ENCODE measurements around the gene TAS2R8.
"Not testable (repeated sequence)": the region's sequence is repeated elsewhere in the genome, so short reads cannot be mapped to it uniquely, and the experiment has no call there.

Gene TAS2R8

GRCh38 chr12:10824957-10825356, 17.9 kb upstream of the TAS2R8 start:
- no peak overlapping the region for H3K4me3 ChIP-seq (ENCODE audit: insufficient read depth, low read depth, low read length)
- H3K27ac ChIP-seq (ENCODE audit: insufficient read depth, low read depth, low read length, poor library complexity, severe bottlenecking), result no peak overlapping the region
- H3K27me3 ChIP-seq (ENCODE audit: control insufficient read depth, insufficient read depth, low read length, poor library complexity, severe bottlenecking), result no peaks in the 10 kb centered on the region
- 93 to 94% methylated on average over 3 of the region's 3 CpGs for WGBS, 2 experiments
- no peaks in the 10 kb centered on the region for H3K9me3 ChIP-seq (ENCODE audit: control insufficient read depth, low read length)
- H3K36me3 ChIP-seq (ENCODE audit: control insufficient read depth, insufficient read depth, low read length), result no peaks in the 10 kb centered on the region
- H3K4me1 ChIP-seq (ENCODE audit: control insufficient read depth, insufficient read depth, low read length), result no peaks in the 10 kb centered on the region

DNA sequence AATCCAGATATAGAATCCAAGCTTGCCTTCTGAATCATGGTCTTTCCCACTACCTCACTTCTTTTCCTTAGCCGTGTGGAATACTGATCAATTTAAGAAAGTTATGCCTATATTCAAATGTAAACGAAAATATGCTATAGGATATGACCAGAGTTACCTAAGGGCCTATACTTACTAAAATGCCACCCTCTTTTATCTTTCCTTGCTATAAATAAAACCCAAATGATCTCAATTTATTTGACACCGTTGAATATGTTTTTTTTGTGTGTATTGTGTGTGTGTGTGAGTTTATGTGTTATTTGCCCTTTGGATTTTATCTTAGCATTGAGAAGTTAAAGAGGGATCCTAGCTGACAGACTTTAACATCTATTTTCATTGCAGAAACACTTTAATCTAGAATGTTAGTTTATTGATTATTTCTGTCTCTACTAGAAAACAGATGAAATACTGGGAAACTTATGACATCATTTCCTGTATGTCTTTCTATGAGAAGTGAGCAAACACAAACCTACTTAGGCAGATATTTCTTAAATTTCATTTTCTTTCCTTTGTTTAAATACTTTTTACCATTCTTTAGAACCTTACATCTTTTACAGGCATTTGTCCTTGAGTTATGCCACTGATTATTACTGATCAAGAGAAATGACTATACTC, 4.9 kb upstream of the TAS2R8 start:
- no peaks in the 10 kb centered on the region for H3K4me1 ChIP-seq (ENCODE audit: control insufficient read depth, insufficient read depth, low read length)
- H3K4me3 ChIP-seq (ENCODE audit: insufficient read depth, low read depth, low read length), result no peak overlapping the region
- WGBS, 2 experiments, result 88 to 100% methylated on average over 1 to 2 of the region's 3 CpGs
- H3K27ac ChIP-seq (ENCODE audit: insufficient read depth, low read depth, low read length, poor library complexity, severe bottlenecking), result no peak overlapping the region
- H3K27me3 ChIP-seq (ENCODE audit: control insufficient read depth, insufficient read depth, low read length, poor library complexity, severe bottlenecking), result no peaks in the 10 kb centered on the region
- H3K36me3 ChIP-seq (ENCODE audit: control insufficient read depth, insufficient read depth, low read length), result no peaks in the 10 kb centered on the region
- no peaks in the 10 kb centered on the region for H3K9me3 ChIP-seq (ENCODE audit: control insufficient read depth, low read length)

DNA sequence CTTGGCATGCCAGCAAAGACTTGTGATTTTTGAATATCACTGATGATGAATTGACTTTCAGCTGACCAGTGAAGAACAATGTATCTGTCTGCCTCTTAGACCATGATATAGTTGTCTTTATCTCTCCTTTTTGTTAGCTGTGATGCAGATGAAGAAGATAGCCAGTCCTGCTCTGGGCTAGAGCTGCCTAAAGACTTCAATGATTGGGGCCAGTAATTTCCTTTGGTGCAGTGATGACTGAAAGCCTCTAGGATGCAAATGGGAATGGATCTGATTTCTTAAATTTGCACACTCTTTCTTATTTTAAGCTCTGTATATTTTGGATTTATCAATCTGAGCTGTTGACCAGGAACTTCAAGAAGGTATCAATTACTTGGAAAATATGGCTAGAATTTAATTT, 3.0 kb upstream of the TAS2R8 start, which contains the start of gene TAS2R9:
TAS2R9 (minus strand) TSS at position 101 of the 400 bp plus-strand sequence; CDS start at position 8, 93 bp downstream.
- Histone ChIP-seq H3K27me3 (ENCODE audit: control insufficient read depth, insufficient read depth, low read length, poor library complexity, severe bottlenecking) (no peaks in the 10 kb centered on the region), H3K9me3 (ENCODE audit: control insufficient read depth, low read length) (no peaks in the 10 kb centered on the region), H3K36me3 (ENCODE audit: control insufficient read depth, insufficient read depth, low read length) (no peaks in the 10 kb centered on the region), H3K27ac (ENCODE audit: insufficient read depth, low read depth, low read length, poor library complexity, severe bottlenecking) (no peak within 1 kb of the TSS), H3K4me1 (ENCODE audit: control insufficient read depth, insufficient read depth, low read length) (no peaks in the 10 kb centered on the region), H3K4me3 (ENCODE audit: insufficient read depth, low read depth, low read length) (no peak within 1 kb of the TSS)

DNA sequence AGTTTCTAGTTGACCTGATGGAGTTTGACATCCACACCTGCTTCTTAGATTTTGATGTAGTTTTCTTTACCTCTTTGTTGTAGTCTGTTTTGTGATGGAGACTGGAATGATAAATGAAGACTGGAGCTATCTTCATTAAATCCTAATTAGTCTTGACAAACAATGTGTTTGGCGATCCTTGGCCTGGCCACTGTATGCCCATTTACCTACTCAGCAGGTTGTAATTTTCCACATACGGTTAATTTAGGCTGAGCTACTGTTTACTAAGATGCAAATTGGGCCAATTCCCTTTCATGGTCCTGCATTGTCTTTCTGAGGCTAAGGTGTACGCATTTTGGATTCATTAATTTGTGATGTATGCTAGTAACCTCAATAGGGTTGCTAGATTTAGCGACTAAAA, 4.5 kb downstream of the TAS2R8 start, which contains the start of gene TAS2R7:
TAS2R7 (minus strand) TSS at position 41 of the 400 bp plus-strand sequence. CDS start 57 bp downstream, outside the sequence.
- 66 to 68% methylated on average over 4 of the region's 4 CpGs for WGBS, 2 experiments
- Histone ChIP-seq H3K36me3 (ENCODE audit: control insufficient read depth, insufficient read depth, low read length) (no peaks in the 10 kb centered on the region), H3K4me3 (ENCODE audit: insufficient read depth, low read depth, low read length) (no peak within 1 kb of the TSS), H3K4me1 (ENCODE audit: control insufficient read depth, insufficient read depth, low read length) (peaks cover 8% of the 10 kb centered on the region), H3K27ac (ENCODE audit: insufficient read depth, low read depth, low read length, poor library complexity, severe bottlenecking) (no peak within 1 kb of the TSS), H3K9me3 (ENCODE audit: control insufficient read depth, low read length) (no peaks in the 10 kb centered on the region), H3K27me3 (ENCODE audit: control insufficient read depth, insufficient read depth, low read length, poor library complexity, severe bottlenecking) (no peaks in the 10 kb centered on the region)

DNA sequence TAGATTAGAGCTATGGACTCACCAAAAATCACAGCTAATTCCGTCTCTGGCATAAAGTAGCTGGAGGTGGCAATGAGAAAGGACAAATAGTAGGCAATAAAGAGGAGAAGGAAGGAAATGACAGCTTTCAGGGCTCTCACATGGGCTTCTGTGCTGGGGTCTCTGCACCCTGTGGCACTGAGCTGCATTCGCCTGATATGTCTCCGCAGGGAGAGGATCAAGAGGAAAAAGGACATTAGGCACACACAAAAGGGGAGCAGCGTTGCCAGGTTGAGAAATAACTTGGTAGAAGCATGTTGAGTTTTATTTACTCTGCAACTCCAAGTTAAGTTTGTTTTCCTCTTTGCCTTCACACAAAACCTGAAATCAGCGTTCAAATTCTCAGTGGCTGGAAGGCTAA, 5.3 kb downstream of the TAS2R8 start:
- H3K36me3 ChIP-seq (ENCODE audit: control insufficient read depth, insufficient read depth, low read length), result no peaks in the 10 kb centered on the region
- no peaks in the 10 kb centered on the region for H3K27me3 ChIP-seq (ENCODE audit: control insufficient read depth, insufficient read depth, low read length, poor library complexity, severe bottlenecking)
- no peaks in the 10 kb centered on the region for H3K9me3 ChIP-seq (ENCODE audit: control insufficient read depth, low read length)
- WGBS, 2 experiments, result 55 to 61% methylated on average over 5 of the region's 5 CpGs
- H3K4me1 ChIP-seq (ENCODE audit: control insufficient read depth, insufficient read depth, low read length), result peaks cover 8% of the 10 kb centered on the region
- no peak overlapping the region for H3K27ac ChIP-seq (ENCODE audit: insufficient read depth, low read depth, low read length, poor library complexity, severe bottlenecking)
- H3K4me3 ChIP-seq (ENCODE audit: insufficient read depth, low read depth, low read length), result no peak overlapping the region

GRCh38 chr12:10794222-10794621, 12.9 kb downstream of the TAS2R8 start:
- Histone ChIP-seq H3K36me3 (ENCODE audit: control insufficient read depth, insufficient read depth, low read length) (no peaks in the 10 kb centered on the region), H3K4me1 (ENCODE audit: control insufficient read depth, insufficient read depth, low read length) (no peaks in the 10 kb centered on the region)
- 78 to 86% methylated on average over 2 of the region's 2 CpGs for WGBS, 2 experiments

DNA sequence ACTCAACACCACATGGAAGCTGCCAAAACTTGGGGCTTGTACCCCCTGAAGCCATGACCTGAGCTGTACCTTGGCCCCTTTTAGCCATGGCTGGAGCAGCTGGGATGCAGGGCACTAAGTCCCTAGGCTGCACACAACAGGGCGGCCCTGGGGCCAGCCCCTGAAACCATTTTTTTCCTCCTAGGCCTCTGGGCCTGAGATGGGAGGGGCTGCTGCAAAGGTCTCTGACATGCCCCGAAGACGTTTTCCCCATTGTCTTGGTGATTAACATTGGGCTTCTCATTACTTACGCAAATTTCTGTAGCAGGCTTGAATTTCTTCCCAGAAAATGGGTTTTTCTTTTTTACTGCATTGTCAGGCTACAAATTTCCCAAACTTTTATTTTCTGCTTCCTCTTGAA, 15.3 kb downstream of the TAS2R8 start:
- H3K27me3 ChIP-seq (ENCODE audit: control insufficient read depth, insufficient read depth, low read length, poor library complexity, severe bottlenecking); H3K4me3 ChIP-seq (ENCODE audit: insufficient read depth, low read depth, low read length); H3K4me1 ChIP-seq (ENCODE audit: control insufficient read depth, insufficient read depth, low read length); H3K9me3 ChIP-seq (ENCODE audit: control insufficient read depth, low read length); H3K36me3 ChIP-seq (ENCODE audit: control insufficient read depth, insufficient read depth, low read length); H3K27ac ChIP-seq (ENCODE audit: insufficient read depth, low read depth, low read length, poor library complexity, severe bottlenecking): not testable (repeated sequence)
- WGBS, 2 experiments, result 85 to 88% methylated on average over 4 of the region's 4 CpGs

More at GRCh38 chr12:10794222-10794621, 12.9 kb downstream of the TAS2R8 start:
- no peak overlapping the region for H3K27ac ChIP-seq (ENCODE audit: insufficient read depth, low read depth, low read length, poor library complexity, severe bottlenecking)
- no peaks in the 10 kb centered on the region for H3K27me3 ChIP-seq (ENCODE audit: control insufficient read depth, insufficient read depth, low read length, poor library complexity, severe bottlenecking)
- H3K4me3 ChIP-seq (ENCODE audit: insufficient read depth, low read depth, low read length), result no peak overlapping the region
- no peaks in the 10 kb centered on the region for H3K9me3 ChIP-seq (ENCODE audit: control insufficient read depth, low read length)

DNA sequence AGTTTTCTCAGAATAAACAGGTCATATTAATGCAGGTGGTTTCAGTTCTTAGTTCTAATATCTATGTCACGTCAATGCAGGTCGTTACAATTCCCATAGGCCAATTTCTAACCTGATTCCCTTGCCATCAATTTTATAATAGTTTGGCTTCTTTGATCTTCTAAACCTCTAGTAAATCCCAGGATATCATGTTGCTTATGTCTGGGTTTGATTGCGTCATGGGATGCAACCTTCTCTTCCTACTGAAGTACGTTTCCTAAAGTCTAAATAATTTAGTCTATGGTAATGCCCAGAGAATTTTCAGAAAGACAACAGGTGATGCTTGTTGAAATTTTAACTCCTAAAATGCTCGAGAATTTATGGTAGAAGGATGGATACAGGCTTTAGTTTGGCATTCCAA, 23.8 kb downstream of the TAS2R8 start:
- no peaks in the 10 kb centered on the region for H3K27me3 ChIP-seq (ENCODE audit: control insufficient read depth, insufficient read depth, low read length, poor library complexity, severe bottlenecking)
- 91 to 96% methylated on average over 5 of the region's 5 CpGs for WGBS, 2 experiments
- no peaks in the 10 kb centered on the region for H3K36me3 ChIP-seq (ENCODE audit: control insufficient read depth, insufficient read depth, low read length)
- H3K4me3 ChIP-seq (ENCODE audit: insufficient read depth, low read depth, low read length), result no peak overlapping the region
- no peak overlapping the region for H3K27ac ChIP-seq (ENCODE audit: insufficient read depth, low read depth, low read length, poor library complexity, severe bottlenecking)
- H3K4me1 ChIP-seq (ENCODE audit: control insufficient read depth, insufficient read depth, low read length), result no peaks in the 10 kb centered on the region
- H3K9me3 ChIP-seq (ENCODE audit: control insufficient read depth, low read length), result no peaks in the 10 kb centered on the region

DNA sequence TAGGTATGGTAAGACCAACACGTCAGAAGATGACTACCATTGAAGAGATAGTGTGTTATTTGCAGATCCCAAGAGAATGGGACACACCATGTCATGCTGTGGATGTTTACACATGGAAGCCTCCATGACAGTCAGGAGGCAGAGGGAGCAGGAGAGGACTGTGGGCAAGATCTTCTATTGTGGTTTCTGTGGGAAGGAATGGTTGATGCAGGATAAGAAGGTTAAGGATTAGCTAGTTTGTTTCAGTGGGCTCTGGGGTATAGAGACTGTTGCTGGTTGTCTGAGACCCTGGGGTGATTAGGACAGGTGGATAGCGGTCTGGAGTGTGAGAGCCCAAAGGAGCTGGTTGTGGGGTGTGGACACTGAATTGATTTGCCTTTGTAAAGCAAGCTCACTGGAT, 28.0 kb downstream of the TAS2R8 start:
- H3K4me1 ChIP-seq (ENCODE audit: control insufficient read depth, insufficient read depth, low read length), result no peaks in the 10 kb centered on the region
- H3K27me3 ChIP-seq (ENCODE audit: control insufficient read depth, insufficient read depth, low read length, poor library complexity, severe bottlenecking), result no peaks in the 10 kb centered on the region
- H3K36me3 ChIP-seq (ENCODE audit: control insufficient read depth, insufficient read depth, low read length), result no peaks in the 10 kb centered on the region
- H3K4me3 ChIP-seq (ENCODE audit: insufficient read depth, low read depth, low read length), result no peak overlapping the region
- no peak overlapping the region for H3K27ac ChIP-seq (ENCODE audit: insufficient read depth, low read depth, low read length, poor library complexity, severe bottlenecking)
- H3K9me3 ChIP-seq (ENCODE audit: control insufficient read depth, low read length), result no peaks in the 10 kb centered on the region
- WGBS, 2 experiments, result 85 to 88% methylated on average over 2 of the region's 2 CpGs

- Histone ChIP-seq H3K9me3 (ENCODE audit: control insufficient read depth, low read length) (no peaks in the 10 kb centered on the region), H3K4me1 (ENCODE audit: control insufficient read depth, insufficient read depth, low read length) (no peaks in the 10 kb centered on the region), H3K27me3 (ENCODE audit: control insufficient read depth, insufficient read depth, low read length, poor library complexity, severe bottlenecking) (no peaks in the 10 kb centered on the region), H3K4me3 (ENCODE audit: insufficient read depth, low read depth, low read length) (no peak overlapping the region), H3K27ac (ENCODE audit: insufficient read depth, low read depth, low read length, poor library complexity, severe bottlenecking) (no peak overlapping the region), H3K36me3 (ENCODE audit: control insufficient read depth, insufficient read depth, low read length) (no peaks in the 10 kb centered on the region)
- 0 to 11% methylated on average over 1 of the region's 1 CpG for WGBS, 2 experiments
Observed at GRCh38 chr12:10771132-10771733, 35.9 kb downstream of the TAS2R8 start.

All from ectodermal cell (in vitro differentiated cells).